Spleen (tissue), 11 donors: ENCODE data around the gene COL4A2. TPM values are rescaled to one million over a fixed set of nuclear protein-coding genes. Genes with fewer than 3 reads are reported as not detected.

Experiments
- DNase-seq: peaks from one replicate; pipeline ENCODE4 v3.0.0-alpha.2; 2020
- H3K27ac ChIP-seq, 8 donors: fragments of 200-600 bp; sonication (generic) in 7 of 8; 1 replicate in 4 of 8; 2 replicates in 4 of 8; pipeline versions ENCODE4 v1.5.0 to v1.8.0; 2016 to 2021; ENCODE audit warnings: inconsistent platforms in 4 of 8, mild to moderate bottlenecking in 4 of 8, moderate library complexity in 1 of 8
- H3K27me3 ChIP-seq, 7 donors: fragments of 200-600 bp; sonication (generic) in 6 of 7; replicated peaks in 1 of 7; 1 replicate in 4 of 7; 2 replicates in 3 of 7; pipeline versions ENCODE4 v1.5.0 to v1.8.0; 2016 to 2021; ENCODE audit warnings: inconsistent platforms in 3 of 7, mild to moderate bottlenecking in 1 of 7
- H3K36me3 ChIP-seq, 6 donors: fragments of 200-600 bp; sonication (generic) in 5 of 6; 1 replicate in 4 of 6; 2 replicates in 2 of 6; pipeline versions ENCODE4 v1.5.0 to v1.8.0; 2016 to 2021; ENCODE audit warnings: inconsistent platforms in 2 of 6
- H3K4me1 ChIP-seq, 6 donors: fragments of 200-600 bp; sonication (generic) in 5 of 6; 1 replicate in 3 of 6; 2 replicates in 3 of 6; pipeline versions ENCODE4 v1.5.0 to v1.8.0; 2016 to 2021; ENCODE audit warnings: inconsistent platforms in 3 of 6
- H3K4me3 ChIP-seq, 8 donors: fragments of 200-600 bp; sonication (generic) in 7 of 8; 1 replicate in 4 of 8; 2 replicates in 4 of 8; pipeline versions ENCODE4 v1.5.0 to v1.8.0; 2016 to 2021; ENCODE audit warnings: inconsistent platforms in 4 of 8, mild to moderate bottlenecking in 4 of 8, moderate library complexity in 2 of 8
- H3K9me3 ChIP-seq, 8 donors: fragments of 200-600 bp; sonication (generic) in 7 of 8; 1 replicate in 4 of 8; 2 replicates in 4 of 8; pipeline versions ENCODE4 v1.5.0 to v1.8.0; 2016 to 2021; ENCODE audit warnings: inconsistent platforms in 4 of 8
- CTCF ChIP-seq, 11 experiments: fragments of 200-600 bp in 7 of 11; fragments of 450-650 bp in 4 of 11; sonication (generic) in 4 of 11; IDR thresholded peaks in 8 of 11; conservative IDR thresholded peaks in 3 of 11; 1 replicate in 7 of 11; 2 replicates in 4 of 11; pipeline versions ENCODE4 v1.4.0 to v1.8.0; 2016 to 2021; ENCODE audit warnings: antibody characterized with exemption in 11 of 11, inconsistent platforms in 4 of 11, mild to moderate bottlenecking in 1 of 11
- POLR2A ChIP-seq, 3 donors: fragments of 450-650 bp; IDR thresholded peaks; one replicate each; pipeline ENCODE4 v1.5.1; 2017; ENCODE audit warnings: antibody characterized with exemption in 3 of 3, mild to moderate bottlenecking in 1 of 3
- POLR2AphosphoS5 ChIP-seq, 3 donors: sonication (generic); formaldehyde crosslinking; IDR thresholded peaks; one replicate each; pipeline ENCODE4 v1.5.1; 2017; ENCODE audit warnings: antibody characterized with exemption in 3 of 3
- WGBS, 5 donors: extraction: QIAGEN DNeasy Blood & Tissue Kit in 3 of 5; methylation state at CpG; one replicate each; pipeline versions ENCODE4 v1.1.5 to v1.1.7; 2013 to 2018; 5-methylcytosine and 5-hydroxymethylcytosine counted together
- intact Hi-C: fragments of 100-400 bp; cut with DNase I; formaldehyde crosslinking; loops from one replicate; pipeline ENCODE4 v1.15.0; 2023; ENCODE audit warnings: low total_unique reads
- polyA plus RNA-seq, 3 donors: library from polyadenylated mRNA; stranded (reverse); fragments of 200-250 nt; gene quantifications; one replicate each; pipeline ENCODE4 v1.2.1, GENCODE V29; 2013
- total RNA-seq, 7 donors: library from RNA; depleted of rRNA in 3 of 7; stranded (reverse); fragments of >200 nt in 3 of 7; fragmentation: NEBNext Ultra II Directional in 4 of 7; extraction: Animal tissue kit (Norgen Biotek cat#: 25700) in 4 of 7; gene quantifications; one replicate each; pipeline versions ENCODE4 v1.1.0 to v1.2.1, GENCODE V29; 2016 to 2021
- donor health status: healthy with polysubstance abuse.
- donor health status: DM: no; HTN: no; CAD: no; lungs with moderate emphysema.
- donor health status: DM: no; HTN: no; CAD: no.
- donor health status: Bipolar disorder and iron deficiency.
- donor health status: healthy.
- donor health status: DM: no; HTN: no; CAD: no.
- donor health status: DM: yes; HTN: yes; CAD: no.

The COL4A2 gene
- total and polyA plus RNA-seq, 10 donors, result 52.6 to 712 (median 337) TPM

- WGBS, 5 donors, result 69 to 94% (median 87%) methylated on average over 2 to 3 of the region's 3 CpGs
- Histone ChIP-seq H3K27ac (peak overlapping the region in 4 of 8 donors; percentile 48 to 69 (median 58)), H3K9me3 (no peaks in the 10 kb centered on the region), H3K36me3 (no peaks in the 10 kb centered on the region), H3K27me3 (no peaks in the 10 kb centered on the region), H3K4me3 (no peak overlapping the region), H3K4me1 (peaks cover 8 to 52% (median 31%) of the 10 kb centered on the region in 6 donors)
- intact Hi-C loops, result loop anchor here (10.0 kb wide), 1 partner anchor 78 kb away; no protein-coding TSS in a partner anchor
- TF ChIP-seq CTCF (IDR thresholded peaks at IDR 0.05 in 8 of 11, conservative IDR thresholded peaks at IDR 0.05 in 3 of 11) (no peak), POLR2AphosphoS5 (IDR thresholded peaks at IDR 0.05) (no peak), POLR2A (IDR thresholded peaks at IDR 0.05) (no peak)
- DNase-seq, result no peak
Observed at GRCh38 chr13:110347088-110347487, 40.0 kb downstream of the COL4A2 start.

- intact Hi-C loops, result loop anchor here (10.0 kb wide), 1 partner anchor 77 kb away; no protein-coding TSS in a partner anchor
- peak overlapping the region in 7 of 8 donors; percentile 6 to 69 (median 48) for H3K27ac ChIP-seq
- 59 to 68% (median 68%) methylated on average over 18 of the region's 18 CpGs for WGBS, 5 donors
Observed at GRCh38 chr13:110347535-110348308, 40.6 kb downstream of the COL4A2 start.

GRCh38 chr13:110348309-110349105, 41.4 kb downstream of the COL4A2 start:
- Histone ChIP-seq H3K9me3 (no peaks in the 10 kb centered on the region), H3K4me3 (no peak overlapping the region), H3K36me3 (no peaks in the 10 kb centered on the region), H3K27me3 (no peaks in the 10 kb centered on the region), H3K4me1 (peaks cover 10 to 60% (median 33%) of the 10 kb centered on the region in 6 donors), H3K27ac (peak overlapping the region in 6 of 8 donors; percentile 6 to 69 (median 51))
- DNase-seq, result no peak
- TF ChIP-seq POLR2A (IDR thresholded peaks at IDR 0.05) (no peak), POLR2AphosphoS5 (IDR thresholded peaks at IDR 0.05) (no peak)
- WGBS, 5 donors, result 51 to 61% (median 60%) methylated on average over 8 of the region's 8 CpGs
- intact Hi-C loops, result loop anchor here (10.0 kb wide), 1 partner anchor 76 kb away; no protein-coding TSS in a partner anchor

More at GRCh38 chr13:110347535-110348308, 40.6 kb downstream of the COL4A2 start:
- no peak for TF ChIP-seq CTCF (IDR thresholded peaks at IDR 0.05 in 8 of 11, conservative IDR thresholded peaks at IDR 0.05 in 3 of 11)
- peak in 1 of 3 donors; percentile 25 for TF ChIP-seq POLR2AphosphoS5 (IDR thresholded peaks at IDR 0.05)
- Histone ChIP-seq H3K4me1 (peaks cover 6 to 53% (median 31%) of the 10 kb centered on the region in 6 donors), H3K27me3 (no peaks in the 10 kb centered on the region), H3K9me3 (no peaks in the 10 kb centered on the region), H3K36me3 (no peaks in the 10 kb centered on the region), H3K4me3 (no peak overlapping the region)
- DNase-seq, result no peak

GRCh38 chr13:110349239-110349638, 42.2 kb downstream of the COL4A2 start:
- Histone ChIP-seq H3K4me3 (no peak overlapping the region), H3K27ac (peak overlapping the region in 2 of 8 donors; percentile 35 to 54), H3K9me3 (no peaks in the 10 kb centered on the region), H3K27me3 (no peaks in the 10 kb centered on the region), H3K36me3 (no peaks in the 10 kb centered on the region), H3K4me1 (peaks cover 10 to 63% (median 33%) of the 10 kb centered on the region in 6 donors)
- TF ChIP-seq CTCF (IDR thresholded peaks at IDR 0.05 in 8 of 11, conservative IDR thresholded peaks at IDR 0.05 in 3 of 11) (no peak), POLR2AphosphoS5 (IDR thresholded peaks at IDR 0.05) (peak in 1 of 3 donors; percentile 67)
- 57 to 82% (median 66%) methylated on average over 5 of the region's 5 CpGs for WGBS, 5 donors
- intact Hi-C loops, result loop anchor here (10.0 kb wide), 1 partner anchor 76 kb away; no protein-coding TSS in a partner anchor
- no peak for DNase-seq
